Neural cell (in vitro differentiated cells): Measurements from ENCODE around the gene GRID1. TPM values are rescaled to one million over a fixed set of nuclear protein-coding genes. Genes with fewer than 3 reads are reported as not detected.

Source experiments
- H2AFZ ChIP-seq: fragments of 200-600, 300-800 bp; sonication (generic), shearing (Covaris generic); 2 replicates; pipeline ENCODE4 v1.6.0; 2014; ENCODE audit warnings: low read depth, mild to moderate bottlenecking, antibody characterized with exemption, low read length, moderate library complexity
- H3F3A ChIP-seq: fragments of 200-600 bp; shearing (Covaris generic); 2 replicates; pipeline ENCODE4 v1.6.1; 2016; ENCODE audit warnings: mild to moderate bottlenecking, moderate library complexity, mixed read lengths, antibody characterized with exemption, low read length; ENCODE audit not compliant: insufficient read depth, poor library complexity, severe bottlenecking
- H3K27ac ChIP-seq: fragments of 200-600, 300-800 bp; sonication (generic), shearing (Covaris generic); 2 replicates; pipeline ENCODE4 v1.5.1; 2014; ENCODE audit warnings: mild to moderate bottlenecking, low read length, moderate library complexity
- H3K27me3 ChIP-seq: fragments of 300-800, 200-600 bp; sonication (generic), shearing (Covaris generic); 2 replicates; pipeline ENCODE4 v1.6.0; 2014; ENCODE audit warnings: mild to moderate bottlenecking, low read depth, low read length, moderate library complexity; ENCODE audit not compliant: insufficient read depth
- H3K36me3 ChIP-seq: fragments of 300-800, 200-600 bp; sonication (generic), shearing (Covaris generic); 2 replicates; pipeline ENCODE4 v1.5.1; 2014; ENCODE audit warnings: mild to moderate bottlenecking, antibody characterized with exemption, low read length, moderate library complexity; ENCODE audit not compliant: insufficient read depth
- H3K4me2 ChIP-seq: fragments of 300-800, 200-600 bp; sonication (generic), shearing (Covaris generic); 2 replicates; pipeline ENCODE4 v1.6.0; 2014; ENCODE audit warnings: mild to moderate bottlenecking, low read length
- H3K4me3 ChIP-seq: fragments of 300-800, 200-600 bp; sonication (generic), shearing (Covaris generic); 2 replicates; pipeline ENCODE4 v1.5.1; 2014; ENCODE audit warnings: mild to moderate bottlenecking, low read length, moderate library complexity
- H3K79me2 ChIP-seq: fragments of 200-600 bp; shearing (Covaris generic); replicated peaks from 2 replicates; pipeline ENCODE4 v1.6.0; 2014; ENCODE audit warnings: mild to moderate bottlenecking, low read length, moderate library complexity; ENCODE audit not compliant: insufficient read depth
- H3K9ac ChIP-seq: fragments of 300-800, 200-600 bp; sonication (generic), shearing (Covaris generic); 2 replicates; pipeline ENCODE4 v1.6.1; 2016; ENCODE audit warnings: mild to moderate bottlenecking, low read length, mixed read lengths
- H3K9me2 ChIP-seq: fragments of 200-600 bp; shearing (Covaris generic); 2 replicates; pipeline ENCODE4 v1.6.1; 2016; ENCODE audit warnings: mild to moderate bottlenecking, low read length, mixed read lengths; ENCODE audit not compliant: insufficient read depth
- H3K9me3 ChIP-seq: fragments of 200-600, 300-800 bp; sonication (generic), shearing (Covaris generic); 2 replicates; pipeline ENCODE4 v1.6.1; 2016; ENCODE audit warnings: mild to moderate bottlenecking, mixed run types, low read length, moderate library complexity, mixed read lengths
- H4K20me1 ChIP-seq: fragments of 200-600 bp; shearing (Covaris generic); 2 replicates; pipeline ENCODE4 v1.6.1; 2016; ENCODE audit warnings: mild to moderate bottlenecking, mixed run types; ENCODE audit not compliant: insufficient read depth
- CTCF ChIP-seq: fragments of 450-650 bp; IDR thresholded peaks from 2 replicates; pipeline ENCODE4 v1.5.1; 2014; ENCODE audit warnings: antibody characterized with exemption, mild to moderate bottlenecking, moderate library complexity; ENCODE audit not compliant: poor library complexity, severe bottlenecking
- EP300 ChIP-seq: fragments of 450-650 bp; conservative IDR thresholded peaks from 2 replicates; pipeline ENCODE4 v1.6.1; 2014; ENCODE audit warnings: antibody characterized with exemption, mild to moderate bottlenecking, moderate library complexity; ENCODE audit not compliant: poor library complexity, severe bottlenecking
- EZH2 ChIP-seq: fragments of 200-600, 300-800 bp; shearing (Covaris generic), sonication (generic); IDR thresholded peaks from 2 replicates; pipeline ENCODE4 v1.6.1; 2014; ENCODE audit warnings: antibody characterized with exemption, low read length, borderline replicate concordance, mild to moderate bottlenecking; ENCODE audit not compliant: insufficient read depth, poor library complexity, severe bottlenecking
- MXI1 ChIP-seq: fragments of 450-650 bp; conservative IDR thresholded peaks from 2 replicates; pipeline ENCODE4 v1.6.1; 2014; ENCODE audit warnings: antibody characterized with exemption, mild to moderate bottlenecking; ENCODE audit not compliant: poor library complexity, severe bottlenecking
- POLR2AphosphoS5 ChIP-seq: IDR thresholded peaks from 2 replicates; pipeline ENCODE4 v1.6.1; 2012
- RAD21 ChIP-seq: fragments of 450-650 bp; conservative IDR thresholded peaks from 2 replicates; pipeline ENCODE4 v1.6.1; 2014; ENCODE audit warnings: antibody characterized with exemption, mild to moderate bottlenecking, moderate library complexity
- REST ChIP-seq: IDR thresholded peaks from 2 replicates; pipeline ENCODE4 v1.6.1; 2012; ENCODE audit warnings: borderline replicate concordance
- SMC3 ChIP-seq: fragments of 450-650 bp; conservative IDR thresholded peaks from 2 replicates; pipeline ENCODE4 v1.6.1; 2014; ENCODE audit warnings: antibody characterized with exemption, mild to moderate bottlenecking, moderate library complexity; ENCODE audit not compliant: poor library complexity
- TAF1 ChIP-seq: IDR thresholded peaks from 2 replicates; pipeline ENCODE4 v1.6.1; 2012; ENCODE audit warnings: low read depth
- polyA plus RNA-seq: library from polyadenylated mRNA; depleted of rRNA; stranded (reverse); fragments of >200 nt; gene quantifications from 2 replicates; pipeline ENCODE4 v1.2.3, GENCODE V29; 2014

GRID1 gene
- polyA plus RNA-seq, 1 donor from 2014 or later = 7.3 TPM

GRCh38 chr10:86218842-86219241 is 147.8 kb downstream of the GRID1 start:
- Histone ChIP-seq H3K4me3 (no peak overlapping the region), H3K27ac (no peak overlapping the region), H2AFZ (no peak overlapping the region), H3K79me2 (no peaks in the 10 kb centered on the region), H3K9me3 (no peaks in the 10 kb centered on the region), H3K4me2 (no peak overlapping the region), H3K9me2 (no peaks in the 10 kb centered on the region), H3F3A (no peaks in the 10 kb centered on the region), H4K20me1 (no peaks in the 10 kb centered on the region), H3K36me3 (no peaks in the 10 kb centered on the region), H3K9ac (no peak overlapping the region), H3K27me3 (no peaks in the 10 kb centered on the region)
- TF ChIP-seq TAF1 (no peak), MXI1 (no peak), RAD21 (no peak), EZH2 (no peak), REST (no peak), EP300 (no peak), POLR2AphosphoS5 (no peak), CTCF (no peak), SMC3 (no peak)

GRCh38 chr10:86218160-86218559 is 148.4 kb downstream of the GRID1 start:
- Histone ChIP-seq H3K79me2 (no peaks in the 10 kb centered on the region), H3K9me2 (no peaks in the 10 kb centered on the region), H3K4me3 (no peak overlapping the region), H3K36me3 (no peaks in the 10 kb centered on the region), H3K9me3 (no peaks in the 10 kb centered on the region), H2AFZ (no peak overlapping the region), H3K27me3 (no peaks in the 10 kb centered on the region), H3K27ac (no peak overlapping the region), H3K4me2 (no peak overlapping the region), H4K20me1 (no peaks in the 10 kb centered on the region), H3F3A (no peaks in the 10 kb centered on the region), H3K9ac (no peak overlapping the region)
- TF ChIP-seq EP300 (no peak), CTCF (no peak), TAF1 (no peak), MXI1 (no peak), POLR2AphosphoS5 (no peak), EZH2 (no peak), SMC3 (no peak), REST (no peak), RAD21 (no peak)
